T-helper 17 cell (primary cell): ENCODE measurements around the gene MFSD6. TPM values are rescaled to one million over a fixed set of nuclear protein-coding genes. Genes with fewer than 3 reads are reported as not detected.

Source experiments
- ATAC-seq: fragments of 150-1000 bp; cut with Tn5 transposase; 2 replicates; pipeline ENCODE4 v1.10.0; 2021; ENCODE audit warnings: mild to moderate bottlenecking, moderate library complexity
- DNase-seq, 3 donors: peaks; one replicate each; pipeline versions ENCODE4 v3.0.0 to v3.0.0-alpha.2; 2020 to 2021
- H3K9me3 ChIP-seq: one replicate; pipeline ENCODE4 v1.7.0; 2013; ENCODE audit warnings: low read length, mild to moderate bottlenecking; ENCODE audit not compliant: control insufficient read depth, poor library complexity, severe bottlenecking
- H3K27ac Mint-ChIP-seq: one replicate; pipeline ENCODE4 v1.8.0; 2022; ENCODE audit warnings: mild to moderate bottlenecking, moderate library complexity, mixed read lengths
- H3K27me3 Mint-ChIP-seq: one replicate; pipeline ENCODE4 v1.8.0; 2022; ENCODE audit warnings: mixed read lengths
- H3K36me3 Mint-ChIP-seq: one replicate; pipeline ENCODE4 v1.8.0; 2022; ENCODE audit warnings: low read depth, mixed read lengths
- H3K4me1 Mint-ChIP-seq: one replicate; pipeline ENCODE4 v1.8.0; 2022; ENCODE audit warnings: mild to moderate bottlenecking, mixed read lengths
- H3K4me3 Mint-ChIP-seq: one replicate; pipeline ENCODE4 v1.8.0; 2022; ENCODE audit warnings: mild to moderate bottlenecking, moderate library complexity, mixed read lengths
- total RNA-seq, 4 donors: library from RNA in 2 of 4; stranded (reverse) in 2 of 4; gene quantifications; one replicate each; pipeline ENCODE4 v1.2.3 and lab custom pipeline; 2022 to 2026

MFSD6 gene
- total RNA-seq, 2 donors from 2014 or later: 36.2 to 55.6 TPM

GRCh38 chr2:190529486-190530247, 121.5 kb downstream of the MFSD6 start:
- no peaks in the 10 kb centered on the region for H3K9me3 ChIP-seq
- Mint-ChIP-seq H3K4me1 (peaks cover 41% of the 10 kb centered on the region), H3K27ac (peak overlapping the region; percentile 84), H3K27me3 (no peaks in the 10 kb centered on the region), H3K4me3 (no peak overlapping the region), H3K36me3 (peaks cover 2% of the 10 kb centered on the region)
- no peak for DNase-seq
- ATAC-seq: no peak

GRCh38 chr2:190530248-190530900, 122.2 kb downstream of the MFSD6 start:
- peaks cover 41% of the 10 kb centered on the region for H3K4me1 Mint-ChIP-seq
- H3K4me3 Mint-ChIP-seq: no peak overlapping the region
- H3K27me3 Mint-ChIP-seq: no peaks in the 10 kb centered on the region
- H3K9me3 ChIP-seq: no peaks in the 10 kb centered on the region
- peak overlapping the region; percentile 84 for H3K27ac Mint-ChIP-seq
- peaks cover 2% of the 10 kb centered on the region for H3K36me3 Mint-ChIP-seq
- ATAC-seq (no peak), DNase-seq (no peak)

GRCh38 chr2:190532581-190532980, 124.4 kb downstream of the MFSD6 start:
- H3K4me1 Mint-ChIP-seq: peaks cover 35% of the 10 kb centered on the region
- H3K27me3 Mint-ChIP-seq: no peaks in the 10 kb centered on the region
- DNase-seq (no peak), ATAC-seq (no peak)
- no peaks in the 10 kb centered on the region for H3K9me3 ChIP-seq
- no peaks in the 10 kb centered on the region for H3K36me3 Mint-ChIP-seq
- H3K4me3 Mint-ChIP-seq: peak overlapping the region; percentile 96
- peak overlapping the region; percentile 98 for H3K27ac Mint-ChIP-seq

GRCh38 chr2:190533175-190533967, 125.2 kb downstream of the MFSD6 start:
- DNase-seq: peak in 1 of 3 donors; percentile 14
- Mint-ChIP-seq H3K4me1 (peaks cover 32% of the 10 kb centered on the region), H3K27ac (peak overlapping the region; percentile 98), H3K27me3 (no peaks in the 10 kb centered on the region), H3K36me3 (no peaks in the 10 kb centered on the region), H3K4me3 (peak overlapping the region; percentile 96)
- H3K9me3 ChIP-seq: no peaks in the 10 kb centered on the region
- no peak for ATAC-seq

GRCh38 chr2:190533968-190534309, 125.8 kb downstream of the MFSD6 start:
- H3K4me3 Mint-ChIP-seq: peak overlapping the region; percentile 96
- H3K27me3 Mint-ChIP-seq: no peaks in the 10 kb centered on the region

GRCh38 chr2:190534310-190535120, 126.4 kb downstream of the MFSD6 start, which contains the start of gene NEMP2:
Gene NEMP2 (minus strand): TSS chr2:190534722. CDS start chr2:190534655, 67 bp downstream.
- H3K9me3 ChIP-seq: no peaks in the 10 kb centered on the region
- peak; percentile 77 for ATAC-seq
- no peaks in the 10 kb centered on the region for H3K36me3 Mint-ChIP-seq
- H3K27ac Mint-ChIP-seq: peak within 1 kb of the TSS; percentile 98
- peak within 1 kb of the TSS; percentile 96 for H3K4me3 Mint-ChIP-seq
- peaks cover 23% of the 10 kb centered on the region for H3K4me1 Mint-ChIP-seq
- no peaks in the 10 kb centered on the region for H3K27me3 Mint-ChIP-seq
- peak; percentile 70 to 76 (median 73) for DNase-seq

More at GRCh38 chr2:190533968-190534309, 125.8 kb downstream of the MFSD6 start:
- Mint-ChIP-seq H3K4me1 (peaks cover 28% of the 10 kb centered on the region), H3K27ac (peak overlapping the region; percentile 98), H3K36me3 (no peaks in the 10 kb centered on the region)
- DNase-seq (peak in 2 of 3 donors; percentile 32 to 34), ATAC-seq (peak; percentile 64)
- H3K9me3 ChIP-seq: no peaks in the 10 kb centered on the region

- peaks cover 2% of the 10 kb centered on the region for H3K9me3 ChIP-seq
- Mint-ChIP-seq H3K27me3 (no peaks in the 10 kb centered on the region), H3K4me3 (peak overlapping the region; percentile 96), H3K4me1 (peaks cover 21% of the 10 kb centered on the region), H3K36me3 (no peaks in the 10 kb centered on the region), H3K27ac (peak overlapping the region; percentile 98)
- no peak for DNase-seq
- ATAC-seq: no peak
Observed at GRCh38 chr2:190535121-190535439, 126.9 kb downstream of the MFSD6 start.

- peaks cover 19% of the 10 kb centered on the region for H3K4me1 Mint-ChIP-seq
- peak overlapping the region; percentile 98 for H3K27ac Mint-ChIP-seq
- peaks cover 5% of the 10 kb centered on the region for H3K9me3 ChIP-seq
- no peak for DNase-seq
- no peaks in the 10 kb centered on the region for H3K27me3 Mint-ChIP-seq
- ATAC-seq: no peak
- no peaks in the 10 kb centered on the region for H3K36me3 Mint-ChIP-seq
- H3K4me3 Mint-ChIP-seq: peak overlapping the region; percentile 19
Observed at GRCh38 chr2:190535586-190535985, 127.4 kb downstream of the MFSD6 start.

GRCh38 chr2:190537765-190538164, 129.6 kb downstream of the MFSD6 start:
- Mint-ChIP-seq H3K27me3 (no peaks in the 10 kb centered on the region), H3K27ac (peak overlapping the region; percentile 3), H3K36me3 (peaks cover 4% of the 10 kb centered on the region), H3K4me1 (peaks cover 13% of the 10 kb centered on the region), H3K4me3 (no peak overlapping the region)
- ATAC-seq (peak; percentile 10), DNase-seq (no peak)
- peaks cover 5% of the 10 kb centered on the region for H3K9me3 ChIP-seq

- no peak overlapping the region for H3K4me3 Mint-ChIP-seq
- H3K9me3 ChIP-seq: peaks cover 5% of the 10 kb centered on the region
- ATAC-seq (no peak), DNase-seq (no peak)
- H3K27ac Mint-ChIP-seq: peak overlapping the region; percentile 3
- peaks cover 4% of the 10 kb centered on the region for H3K36me3 Mint-ChIP-seq
- H3K27me3 Mint-ChIP-seq: no peaks in the 10 kb centered on the region
- H3K4me1 Mint-ChIP-seq: peaks cover 13% of the 10 kb centered on the region
Observed at GRCh38 chr2:190538201-190538600, 130.0 kb downstream of the MFSD6 start.

- DNase-seq (no peak), ATAC-seq (no peak)
- H3K36me3 Mint-ChIP-seq: peaks cover 4% of the 10 kb centered on the region
- no peak overlapping the region for H3K4me3 Mint-ChIP-seq
- no peaks in the 10 kb centered on the region for H3K27me3 Mint-ChIP-seq
- peaks cover 5% of the 10 kb centered on the region for H3K9me3 ChIP-seq
- no peak overlapping the region for H3K27ac Mint-ChIP-seq
- peaks cover 3% of the 10 kb centered on the region for H3K4me1 Mint-ChIP-seq
Observed at GRCh38 chr2:190540048-190540447, 131.9 kb downstream of the MFSD6 start.

GRCh38 chr2:190545093-190545492, 136.9 kb downstream of the MFSD6 start:
- no peaks in the 10 kb centered on the region for H3K27me3 Mint-ChIP-seq
- no peak for DNase-seq
- H3K9me3 ChIP-seq: peaks cover 2% of the 10 kb centered on the region
- H3K36me3 Mint-ChIP-seq: peaks cover 4% of the 10 kb centered on the region
- H3K4me1 Mint-ChIP-seq: no peaks in the 10 kb centered on the region
- H3K4me3 Mint-ChIP-seq: no peak overlapping the region
- no peak for ATAC-seq
- H3K27ac Mint-ChIP-seq: no peak overlapping the region
